Measurements from ENCODE around the gene PMFBP1. TPM values are rescaled to one million over a fixed set of nuclear protein-coding genes. Genes with fewer than 3 reads are reported as not detected.

PMFBP1 gene
- total RNA-seq: under 1 TPM; 0.11 to 0.73 TPM

- ChIA-PET CTCF (no interaction called here), POLR2A (no interaction called here)
Measured at GRCh38 chr16:72172105-72173034, at the start of gene PMFBP1. TSS of gene PMFBP1 (minus strand) at chr16:72172155. CDS start at chr16:72171208, 947 bp downstream.

DNA sequence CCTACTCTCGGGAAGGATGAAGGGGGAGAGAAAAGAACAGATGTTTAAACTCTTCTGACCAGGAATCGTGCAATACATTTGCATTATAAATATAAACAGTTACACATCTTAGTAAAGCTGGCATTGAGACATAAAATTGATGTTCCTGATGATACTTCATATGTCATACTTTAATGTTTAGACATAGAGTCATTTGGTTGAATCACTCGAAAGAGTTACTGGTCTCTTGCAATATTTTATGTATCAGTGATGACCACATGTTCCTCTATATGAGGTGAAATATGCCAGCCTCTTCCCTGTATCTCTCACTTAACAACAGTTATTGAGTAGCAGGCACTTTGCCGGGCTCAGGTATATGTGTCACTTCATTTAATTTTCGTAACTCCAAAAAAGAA, 49.7 kb upstream of the PMFBP1 start:
- POLR2A ChIA-PET: no interaction called here
- CTCF ChIA-PET: no interaction called here

DNA sequence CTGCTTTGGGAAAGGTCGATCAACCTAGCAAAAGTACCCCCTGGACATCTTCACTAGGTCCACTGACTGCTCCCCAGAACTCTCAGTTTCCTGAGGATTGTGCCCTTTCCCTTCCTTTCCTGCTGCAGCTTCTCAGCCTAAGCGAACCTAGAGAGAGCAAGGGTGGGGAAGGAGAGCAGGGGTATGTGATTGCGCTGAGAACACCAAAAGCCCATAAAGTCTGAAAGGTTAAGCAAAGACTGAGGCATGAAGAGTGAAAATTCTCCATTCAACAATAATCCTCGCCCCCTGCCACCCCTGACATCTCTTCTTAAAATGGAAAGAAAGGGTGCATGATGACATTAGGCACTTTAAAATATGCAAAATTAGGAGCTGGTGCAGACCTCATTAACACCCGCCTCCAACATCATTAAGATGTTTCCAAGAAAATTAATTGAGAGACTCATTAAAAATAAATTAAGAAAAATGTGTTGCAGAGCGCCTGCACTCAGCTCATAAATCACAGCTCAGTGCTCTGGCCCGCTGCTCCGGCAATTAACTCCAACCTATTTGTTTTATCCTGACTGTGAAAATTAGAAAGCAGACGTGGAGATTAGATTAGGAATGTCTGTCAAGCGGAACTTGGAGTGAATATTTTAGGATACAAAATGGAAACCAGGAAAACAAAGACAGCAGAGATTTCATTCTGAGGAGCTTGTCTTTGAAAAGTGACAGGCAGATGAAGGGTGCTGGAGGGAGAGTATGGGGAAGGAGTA, 49.1 kb upstream of the PMFBP1 start:
- ChIA-PET CTCF (no interaction called here), POLR2A (no interaction called here)

GRCh38 chr16:72219282-72219681, 47.3 kb upstream of the PMFBP1 start:
- POLR2A ChIA-PET: no interaction called here
- CTCF ChIA-PET: no interaction called here

DNA sequence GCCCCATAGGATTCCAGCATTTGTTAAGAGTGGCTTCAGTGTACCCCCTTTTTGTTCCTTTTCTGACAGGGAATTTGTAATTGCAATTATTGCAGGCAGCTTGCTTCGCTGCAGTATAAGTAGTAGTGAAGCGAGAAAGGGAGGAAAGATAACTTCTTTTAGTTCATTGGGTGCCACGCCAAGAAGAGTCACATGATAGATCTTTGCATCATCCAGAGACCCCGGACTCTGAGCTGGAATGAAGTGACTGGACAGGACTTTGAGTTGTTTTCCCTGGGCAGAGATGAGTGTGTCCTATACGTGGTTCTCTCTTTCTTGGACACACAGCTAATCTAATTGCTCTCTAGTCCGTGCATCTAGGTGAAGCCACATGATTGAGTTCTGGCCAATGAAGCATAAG, 44.8 kb upstream of the PMFBP1 start:
- ChIA-PET POLR2A (no interaction called here), CTCF (no interaction called here)

- CTCF ChIA-PET: no interaction called here
- POLR2A ChIA-PET: no interaction called here
Measured at GRCh38 chr16:72214821-72215220, 42.9 kb upstream of the PMFBP1 start.

DNA sequence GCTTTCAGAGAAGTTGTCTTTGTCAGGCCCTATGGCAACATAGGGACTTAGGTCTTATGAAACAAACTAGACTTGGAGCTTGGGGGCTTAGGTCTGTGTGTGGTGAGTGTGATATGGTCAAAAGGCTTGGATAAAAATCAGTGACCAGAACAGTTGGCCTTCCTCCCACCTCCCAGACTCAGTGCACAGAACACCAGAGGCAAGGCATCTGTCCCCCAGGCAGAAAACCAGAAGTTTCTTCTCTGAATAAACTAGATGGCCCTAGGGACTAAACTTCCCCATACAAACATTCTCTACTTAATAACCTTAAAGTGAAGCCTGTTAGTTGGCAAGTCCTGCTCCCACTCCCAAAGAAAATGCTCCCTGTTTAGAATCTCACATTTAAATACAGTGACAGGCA, 39.2 kb upstream of the PMFBP1 start:
- ChIA-PET CTCF (no interaction called here), POLR2A (no interaction called here)

- POLR2A ChIA-PET: no interaction called here
- CTCF ChIA-PET: no interaction called here
Measured at GRCh38 chr16:72210555-72210954, 38.6 kb upstream of the PMFBP1 start.

DNA sequence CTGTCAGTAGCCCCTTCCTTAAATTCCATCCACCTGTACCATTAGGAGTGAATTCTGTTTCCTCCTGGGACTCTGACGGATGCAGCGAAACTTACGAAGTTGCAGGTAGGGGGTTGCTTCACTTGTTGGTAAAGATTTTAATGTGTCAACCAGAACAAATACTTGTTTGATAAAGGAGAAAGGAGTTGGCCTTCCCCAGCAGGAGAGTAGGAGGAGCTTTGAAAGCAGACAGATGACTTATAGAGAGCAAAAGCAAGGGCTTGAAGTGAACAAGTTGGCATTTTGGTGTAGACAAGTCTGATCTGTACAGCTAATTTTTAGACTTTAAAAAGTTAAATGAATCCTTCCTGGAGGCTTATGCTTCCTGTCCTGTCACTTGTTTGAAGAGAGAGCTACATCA, 38.1 kb upstream of the PMFBP1 start:
- POLR2A ChIA-PET: no interaction called here
- CTCF ChIA-PET: no interaction called here

DNA sequence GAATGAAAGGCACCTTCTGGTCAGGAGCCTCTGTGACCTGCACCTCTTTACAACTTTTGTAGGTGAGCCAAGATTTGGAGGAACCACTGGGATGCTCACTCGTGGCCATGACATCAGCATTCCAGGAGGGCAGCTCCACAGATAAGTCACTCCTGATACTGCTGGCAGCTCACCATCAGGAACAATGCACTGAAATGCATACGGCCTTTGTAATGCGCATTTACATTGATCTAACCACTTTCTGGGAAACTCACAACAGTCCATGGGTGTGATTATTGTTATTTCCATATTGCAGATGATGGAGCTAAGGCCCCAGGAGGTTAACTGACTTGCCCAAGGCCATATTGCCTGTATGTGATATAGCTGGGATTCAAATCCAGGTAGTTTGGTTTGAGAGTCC, 34.3 kb upstream of the PMFBP1 start:
- ChIA-PET POLR2A (no interaction called here), CTCF (interaction anchor here (0.6 kb wide), 1 partner anchor 372 kb away, joined by 3 read pairs; no protein-coding TSS in a partner anchor)

- ChIA-PET POLR2A (no interaction called here), CTCF (no interaction called here)
Measured at GRCh38 chr16:72203401-72203800, 31.4 kb upstream of the PMFBP1 start.

GRCh38 chr16:72202014-72202413, 30.1 kb upstream of the PMFBP1 start:
- ChIA-PET POLR2A (no interaction called here), CTCF (no interaction called here)

GRCh38 chr16:72201387-72201786, 29.4 kb upstream of the PMFBP1 start:
- ChIA-PET CTCF (no interaction called here), POLR2A (no interaction called here)

DNA sequence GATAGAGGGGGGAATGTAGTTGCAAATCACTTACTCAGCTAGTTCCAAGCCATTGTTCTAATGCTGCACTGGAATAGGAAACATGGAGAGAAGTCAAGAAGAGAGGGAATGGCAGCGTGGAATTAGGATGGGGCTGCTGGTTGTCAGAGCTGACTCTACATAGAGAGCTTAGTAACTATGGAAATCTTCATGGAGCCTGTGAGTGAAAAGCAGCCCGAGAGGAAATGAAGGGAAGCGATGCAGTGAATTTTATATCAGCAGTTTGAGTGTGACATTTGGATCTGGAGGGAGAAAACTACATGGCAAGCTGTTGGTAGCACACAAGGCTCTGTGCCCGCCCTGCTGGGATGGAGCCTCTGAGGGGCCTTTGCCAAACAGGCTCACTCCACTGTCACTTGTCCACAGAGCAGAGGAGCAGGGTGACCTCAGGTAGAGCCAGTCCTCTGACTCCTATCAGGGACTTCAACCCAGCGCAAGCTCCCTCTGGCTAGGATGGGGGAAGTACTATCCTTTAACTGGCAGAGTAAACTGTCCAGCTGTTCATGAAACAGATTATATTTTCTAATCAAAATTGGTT, 27.9 kb upstream of the PMFBP1 start:
- ChIA-PET POLR2A (no interaction called here), CTCF (no interaction called here)

- CTCF ChIA-PET: no interaction called here
- POLR2A ChIA-PET: no interaction called here
Measured at GRCh38 chr16:72198771-72199201, 26.8 kb upstream of the PMFBP1 start.

DNA sequence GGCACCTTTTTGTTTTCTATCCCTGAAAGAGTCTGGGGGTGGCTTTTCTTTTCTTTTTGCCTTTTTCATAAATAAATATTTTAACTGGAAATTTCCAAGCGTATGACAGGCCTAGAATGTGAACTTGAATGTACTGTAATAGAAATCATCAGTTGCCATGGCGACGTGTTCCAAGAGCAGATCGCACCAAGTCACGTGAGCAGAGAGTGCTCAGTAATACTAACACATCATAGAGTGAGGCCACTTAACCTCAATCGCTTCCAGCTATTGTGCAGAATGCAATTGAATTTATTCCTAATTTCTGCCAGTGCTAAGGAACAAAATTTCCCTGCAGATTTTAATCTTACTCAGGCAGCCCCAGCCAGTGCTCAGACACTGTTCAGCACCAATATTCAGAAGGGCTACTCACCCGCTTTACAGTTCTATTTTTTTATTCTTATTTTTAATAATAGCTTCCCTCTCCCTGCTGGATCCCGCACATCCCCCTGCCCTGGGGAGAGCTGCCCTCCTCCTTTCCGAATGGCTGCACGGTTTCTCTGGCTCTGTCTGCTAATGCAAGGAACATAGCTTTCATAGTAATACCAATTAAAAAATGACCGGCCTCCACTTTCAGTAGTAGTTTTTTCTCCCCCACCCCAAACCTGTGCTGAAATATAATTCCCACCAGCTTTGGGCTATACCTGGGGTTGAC, 26.2 kb upstream of the PMFBP1 start:
- ChIA-PET CTCF (no interaction called here), POLR2A (no interaction called here)

DNA sequence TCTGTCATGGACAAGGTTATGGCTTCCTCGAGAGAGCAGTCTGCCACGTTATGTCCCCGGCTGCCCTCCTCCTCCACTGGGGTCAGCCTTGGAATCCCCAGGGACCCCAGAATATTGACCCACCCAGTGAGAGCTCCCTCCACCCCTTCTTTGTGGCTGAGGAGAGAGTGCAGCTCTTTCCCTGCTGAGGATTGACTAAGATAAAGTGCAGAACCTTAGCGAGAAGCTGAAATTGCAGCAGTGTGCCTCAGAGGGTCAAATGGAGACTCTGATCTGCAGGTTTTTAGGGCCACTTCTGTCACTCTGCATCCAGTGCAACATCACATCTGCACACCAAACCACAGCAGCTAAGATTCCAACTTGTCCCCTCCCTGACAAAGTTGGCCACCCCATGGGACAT, 25.6 kb upstream of the PMFBP1 start:
- POLR2A ChIA-PET: no interaction called here
- CTCF ChIA-PET: no interaction called here

DNA sequence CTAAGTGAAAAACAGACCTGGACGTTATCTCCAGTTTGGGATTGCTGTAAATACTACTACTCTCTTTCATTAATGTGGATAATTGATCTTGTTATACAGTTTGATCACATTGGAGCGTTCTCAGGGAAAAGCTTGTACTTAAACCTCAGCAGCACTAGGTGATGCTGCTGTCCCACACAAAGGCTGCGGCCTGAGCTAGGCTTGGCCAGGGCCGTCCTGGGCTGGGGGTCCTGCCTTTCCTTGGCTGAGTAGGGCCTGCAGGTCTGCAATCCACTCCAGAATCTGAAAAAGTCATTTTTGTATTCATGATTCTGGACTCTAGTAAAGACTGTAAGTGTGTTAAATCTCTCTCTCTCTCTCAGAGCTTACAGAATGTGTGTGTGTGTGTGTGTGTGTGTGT, 23.7 kb upstream of the PMFBP1 start:
- POLR2A ChIA-PET: no interaction called here
- CTCF ChIA-PET: interaction anchor here (0.7 kb wide), 1 partner anchor 31 kb away, joined by 3 read pairs; no protein-coding TSS in a partner anchor

DNA sequence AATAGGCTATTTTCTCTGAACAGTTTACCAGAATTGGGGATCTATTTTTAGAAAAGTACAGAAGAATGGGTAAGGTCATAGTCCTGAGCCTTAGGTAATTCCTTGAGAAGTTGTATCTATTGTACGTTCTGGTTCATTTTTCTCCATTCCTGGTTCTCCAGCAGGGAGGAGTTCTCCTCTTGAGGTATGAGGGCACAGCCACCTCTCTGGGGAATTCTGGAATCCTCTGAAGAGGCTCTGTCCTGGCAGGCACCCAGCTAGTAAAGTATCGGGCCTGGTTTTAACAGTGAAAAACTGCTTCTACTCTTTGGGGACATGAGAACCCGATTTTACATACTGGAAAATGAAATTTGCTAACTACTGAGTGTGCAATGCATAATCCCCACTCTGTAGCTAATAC, 19.6 kb upstream of the PMFBP1 start:
- POLR2A ChIA-PET: no interaction called here
- CTCF ChIA-PET: no interaction called here

DNA sequence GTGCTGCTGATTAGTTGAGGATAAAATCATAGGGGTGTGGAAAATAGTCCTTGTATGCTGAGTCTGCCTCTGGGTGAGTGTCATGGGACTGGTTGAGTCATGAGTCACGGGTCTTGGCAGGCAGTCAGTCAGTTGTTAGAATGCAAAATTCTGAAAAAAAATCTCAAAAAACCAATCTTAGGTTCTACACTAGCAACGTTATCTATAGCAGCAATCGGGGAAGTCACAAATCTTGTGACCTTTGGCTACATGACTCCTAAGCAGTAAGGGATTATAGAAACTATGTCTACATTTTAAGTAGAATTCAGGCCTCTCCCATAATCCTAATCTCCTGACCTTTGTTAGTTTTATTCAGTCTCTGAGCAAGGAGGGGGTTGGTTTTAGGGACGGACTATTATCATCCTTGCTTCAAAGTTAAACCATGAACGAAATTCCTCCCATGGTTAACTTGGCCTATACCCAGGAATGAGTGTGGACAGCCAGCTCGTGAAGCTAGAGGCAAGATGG, 18.0 kb upstream of the PMFBP1 start:
- CTCF ChIA-PET: no interaction called here
- POLR2A ChIA-PET: no interaction called here

Data from activated CD8-positive, alpha-beta memory T cell treated with anti-CD3 and anti-CD28 coated beads for 36 hours (primary cell).